ENCODE data around the gene ANKH. TPM values are rescaled to one million over a fixed set of nuclear protein-coding genes. Genes with fewer than 3 reads are reported as not detected.

The ANKH gene
- total RNA-seq, 1 donor from 2014 or later = 45.0 TPM

GRCh38 chr5:14864181-14864812 lies 7.3 kb downstream of the ANKH start:
- no peak overlapping the region for H3K4me3 Mint-ChIP-seq (ENCODE audit: low read depth)
- H3K27ac Mint-ChIP-seq = no peak overlapping the region
- H3K9me3 Mint-ChIP-seq = no peaks in the 10 kb centered on the region
- intact Hi-C loops (cut with micrococcal nuclease) = no loop called here
- no peaks in the 10 kb centered on the region for H3K27me3 Mint-ChIP-seq (ENCODE audit: low read depth)
- H3K36me3 Mint-ChIP-seq (ENCODE audit: low read depth) = peaks cover 4% of the 10 kb centered on the region
- H3K4me1 Mint-ChIP-seq (ENCODE audit: low read depth) = peaks cover 23% of the 10 kb centered on the region
- DNase-seq (ENCODE audit: low spot score) = no peak

- Mint-ChIP-seq H3K36me3 (ENCODE audit: low read depth) (no peaks in the 10 kb centered on the region), H3K4me1 (ENCODE audit: low read depth) (peaks cover 17% of the 10 kb centered on the region)
Measured at GRCh38 chr5:14863105-14863504, 8.5 kb downstream of the ANKH start.

GRCh38 chr5:14861123-14861765 lies 10.3 kb downstream of the ANKH start:
- DNase-seq (ENCODE audit: low spot score) = no peak
- H3K4me3 Mint-ChIP-seq (ENCODE audit: low read depth) = no peak overlapping the region
- no peaks in the 10 kb centered on the region for H3K27me3 Mint-ChIP-seq (ENCODE audit: low read depth)
- H3K9me3 Mint-ChIP-seq = no peaks in the 10 kb centered on the region
- intact Hi-C loops (cut with micrococcal nuclease) = no loop called here
- no peak overlapping the region for H3K27ac Mint-ChIP-seq
- no peaks in the 10 kb centered on the region for H3K36me3 Mint-ChIP-seq (ENCODE audit: low read depth)
- H3K4me1 Mint-ChIP-seq (ENCODE audit: low read depth) = peaks cover 13% of the 10 kb centered on the region

More at GRCh38 chr5:14863105-14863504, 8.5 kb downstream of the ANKH start:
- no peak overlapping the region for H3K4me3 Mint-ChIP-seq (ENCODE audit: low read depth)
- no peak for DNase-seq (ENCODE audit: low spot score)
- no peak overlapping the region for H3K27ac Mint-ChIP-seq
- intact Hi-C loops (cut with micrococcal nuclease) = no loop called here
- H3K27me3 Mint-ChIP-seq (ENCODE audit: low read depth) = no peaks in the 10 kb centered on the region
- no peaks in the 10 kb centered on the region for H3K9me3 Mint-ChIP-seq

GRCh38 chr5:14859980-14860379 lies 11.6 kb downstream of the ANKH start:
- H3K4me3 Mint-ChIP-seq (ENCODE audit: low read depth) = no peak overlapping the region
- H3K9me3 Mint-ChIP-seq = no peaks in the 10 kb centered on the region
- intact Hi-C loops (cut with micrococcal nuclease) = no loop called here
- DNase-seq (ENCODE audit: low spot score) = no peak
- H3K27ac Mint-ChIP-seq = no peak overlapping the region
- no peaks in the 10 kb centered on the region for H3K27me3 Mint-ChIP-seq (ENCODE audit: low read depth)
- H3K36me3 Mint-ChIP-seq (ENCODE audit: low read depth) = no peaks in the 10 kb centered on the region
- peaks cover 17% of the 10 kb centered on the region for H3K4me1 Mint-ChIP-seq (ENCODE audit: low read depth)

- no peak overlapping the region for H3K4me3 Mint-ChIP-seq (ENCODE audit: low read depth)
- H3K9me3 Mint-ChIP-seq = no peaks in the 10 kb centered on the region
- no peak for DNase-seq (ENCODE audit: low spot score)
- H3K4me1 Mint-ChIP-seq (ENCODE audit: low read depth) = peaks cover 21% of the 10 kb centered on the region
- no peak overlapping the region for H3K27ac Mint-ChIP-seq
- H3K36me3 Mint-ChIP-seq (ENCODE audit: low read depth) = no peaks in the 10 kb centered on the region
- H3K27me3 Mint-ChIP-seq (ENCODE audit: low read depth) = no peaks in the 10 kb centered on the region
- intact Hi-C loops (cut with micrococcal nuclease) = no loop called here
Measured at GRCh38 chr5:14859150-14859549, 12.4 kb downstream of the ANKH start.

- Mint-ChIP-seq H3K36me3 (ENCODE audit: low read depth) (no peaks in the 10 kb centered on the region), H3K9me3 (no peaks in the 10 kb centered on the region), H3K4me3 (ENCODE audit: low read depth) (no peak overlapping the region), H3K27ac (no peak overlapping the region), H3K27me3 (ENCODE audit: low read depth) (no peaks in the 10 kb centered on the region), H3K4me1 (ENCODE audit: low read depth) (peaks cover 13% of the 10 kb centered on the region)
- DNase-seq (ENCODE audit: low spot score) = no peak
- intact Hi-C loops (cut with micrococcal nuclease) = no loop called here
Measured at GRCh38 chr5:14855366-14855765, 16.2 kb downstream of the ANKH start.

- intact Hi-C loops (cut with micrococcal nuclease) = no loop called here
- no peak overlapping the region for H3K27ac Mint-ChIP-seq
- no peaks in the 10 kb centered on the region for H3K27me3 Mint-ChIP-seq (ENCODE audit: low read depth)
- H3K36me3 Mint-ChIP-seq (ENCODE audit: low read depth) = no peaks in the 10 kb centered on the region
- peaks cover 13% of the 10 kb centered on the region for H3K4me1 Mint-ChIP-seq (ENCODE audit: low read depth)
- DNase-seq (ENCODE audit: low spot score) = no peak
- no peaks in the 10 kb centered on the region for H3K9me3 Mint-ChIP-seq
- H3K4me3 Mint-ChIP-seq (ENCODE audit: low read depth) = no peak overlapping the region
Measured at GRCh38 chr5:14854799-14855198, 16.8 kb downstream of the ANKH start.

GRCh38 chr5:14853685-14854084 lies 17.9 kb downstream of the ANKH start:
- no peaks in the 10 kb centered on the region for H3K27me3 Mint-ChIP-seq (ENCODE audit: low read depth)
- peaks cover 8% of the 10 kb centered on the region for H3K4me1 Mint-ChIP-seq (ENCODE audit: low read depth)
- H3K36me3 Mint-ChIP-seq (ENCODE audit: low read depth) = peaks cover 6% of the 10 kb centered on the region
- H3K9me3 Mint-ChIP-seq = no peaks in the 10 kb centered on the region
- H3K27ac Mint-ChIP-seq = no peak overlapping the region
- H3K4me3 Mint-ChIP-seq (ENCODE audit: low read depth) = no peak overlapping the region
- no peak for DNase-seq (ENCODE audit: low spot score)
- intact Hi-C loops (cut with micrococcal nuclease) = no loop called here

GRCh38 chr5:14852779-14853178 lies 18.8 kb downstream of the ANKH start:
- intact Hi-C loops (cut with micrococcal nuclease) = no loop called here
- Mint-ChIP-seq H3K9me3 (no peaks in the 10 kb centered on the region), H3K4me3 (ENCODE audit: low read depth) (no peak overlapping the region), H3K27me3 (ENCODE audit: low read depth) (no peaks in the 10 kb centered on the region), H3K36me3 (ENCODE audit: low read depth) (peaks cover 6% of the 10 kb centered on the region), H3K27ac (no peak overlapping the region), H3K4me1 (ENCODE audit: low read depth) (peaks cover 8% of the 10 kb centered on the region)
- no peak for DNase-seq (ENCODE audit: low spot score)

GRCh38 chr5:14851999-14852526 lies 19.5 kb downstream of the ANKH start:
- Mint-ChIP-seq H3K4me3 (ENCODE audit: low read depth) (no peak overlapping the region), H3K9me3 (no peaks in the 10 kb centered on the region), H3K36me3 (ENCODE audit: low read depth) (peaks cover 6% of the 10 kb centered on the region), H3K27me3 (ENCODE audit: low read depth) (no peaks in the 10 kb centered on the region), H3K27ac (no peak overlapping the region), H3K4me1 (ENCODE audit: low read depth) (peaks cover 8% of the 10 kb centered on the region)
- intact Hi-C loops (cut with micrococcal nuclease) = no loop called here
- DNase-seq (ENCODE audit: low spot score) = no peak

GRCh38 chr5:14851597-14851996 lies 20.0 kb downstream of the ANKH start:
- intact Hi-C loops (cut with micrococcal nuclease) = no loop called here
- Mint-ChIP-seq H3K9me3 (no peaks in the 10 kb centered on the region), H3K4me3 (ENCODE audit: low read depth) (no peak overlapping the region), H3K36me3 (ENCODE audit: low read depth) (peaks cover 6% of the 10 kb centered on the region), H3K27me3 (ENCODE audit: low read depth) (no peaks in the 10 kb centered on the region), H3K4me1 (ENCODE audit: low read depth) (peaks cover 8% of the 10 kb centered on the region), H3K27ac (no peak overlapping the region)
- no peak for DNase-seq (ENCODE audit: low spot score)

- Mint-ChIP-seq H3K27ac (no peak overlapping the region), H3K36me3 (ENCODE audit: low read depth) (peaks cover 6% of the 10 kb centered on the region), H3K9me3 (no peaks in the 10 kb centered on the region), H3K4me1 (ENCODE audit: low read depth) (peaks cover 8% of the 10 kb centered on the region), H3K4me3 (ENCODE audit: low read depth) (no peak overlapping the region), H3K27me3 (ENCODE audit: low read depth) (no peaks in the 10 kb centered on the region)
- DNase-seq (ENCODE audit: low spot score) = no peak
- intact Hi-C loops (cut with micrococcal nuclease) = no loop called here
Measured at GRCh38 chr5:14851050-14851419, 20.5 kb downstream of the ANKH start.

GRCh38 chr5:14850419-14851049 lies 21.0 kb downstream of the ANKH start:
- Mint-ChIP-seq H3K4me1 (ENCODE audit: low read depth) (peaks cover 8% of the 10 kb centered on the region), H3K36me3 (ENCODE audit: low read depth) (peaks cover 6% of the 10 kb centered on the region), H3K9me3 (no peaks in the 10 kb centered on the region), H3K4me3 (ENCODE audit: low read depth) (no peak overlapping the region), H3K27me3 (ENCODE audit: low read depth) (no peaks in the 10 kb centered on the region), H3K27ac (no peak overlapping the region)
- no peak for DNase-seq (ENCODE audit: low spot score)
- intact Hi-C loops (cut with micrococcal nuclease) = no loop called here
